MCF 10A (cell line): ENCODE measurements around the gene MB21D2. TPM values are rescaled to one million over a fixed set of nuclear protein-coding genes. Genes with fewer than 3 reads are reported as not detected.

Experiments
- BruUV-seq: library from RNA; stranded (reverse); fragments of 400-500 nt; replicated peaks from 2 replicates; lab custom pipeline; 2021; lab: Mats Ljungman, UMichigan
- CTCF ChIA-PET: fragments of 300-600 bp; sonication (Branson Sonifier 250); formaldehyde crosslinking; extraction: SDS; loops from one replicate; lab custom pipeline; 2021; ENCODE audit warnings: antibody characterized with exemption, inconsistent platforms; lab: Yijun Ruan, JAX
- POLR2A ChIA-PET: fragments of 300-600, 350-650 bp; sonication (Branson Sonifier 250); formaldehyde crosslinking; extraction: SDS; loops from one replicate; lab custom pipeline; 2020; ENCODE audit warnings: antibody characterized with exemption, inconsistent platforms; lab: Yijun Ruan, JAX
- DNase-seq: peaks from one replicate; pipeline ENCODE4 v3.0.0-alpha.2; 2018; ENCODE audit not compliant: unreplicated experiment
- H3K27ac Mint-ChIP-seq: one replicate; pipeline ENCODE4 v1.8.0; 2022; ENCODE audit warnings: mild to moderate bottlenecking, low read depth, mixed read lengths; ENCODE audit not compliant: unreplicated experiment
- H3K27me3 Mint-ChIP-seq: one replicate; pipeline ENCODE4 v1.8.0; 2022; ENCODE audit warnings: mixed read lengths; ENCODE audit not compliant: insufficient read depth, unreplicated experiment
- H3K36me3 Mint-ChIP-seq: one replicate; pipeline ENCODE4 v1.8.0; 2022; ENCODE audit warnings: mild to moderate bottlenecking, moderate library complexity, mixed read lengths; ENCODE audit not compliant: insufficient read depth, unreplicated experiment
- H3K4me1 Mint-ChIP-seq: one replicate; pipeline ENCODE4 v1.8.0; 2022; ENCODE audit warnings: mixed read lengths; ENCODE audit not compliant: insufficient read depth, unreplicated experiment
- H3K4me3 Mint-ChIP-seq: one replicate; pipeline ENCODE4 v1.8.0; 2022; ENCODE audit warnings: mild to moderate bottlenecking, moderate library complexity, mixed read lengths; ENCODE audit not compliant: unreplicated experiment
- H3K9me3 Mint-ChIP-seq: one replicate; pipeline ENCODE4 v1.8.0; 2022; ENCODE audit warnings: mixed read lengths; ENCODE audit not compliant: unreplicated experiment
- CTCF ChIP-seq: fragments of 200-600 bp; IDR thresholded peaks from one replicate; pipeline ENCODE4 v1.8.0; 2022; ENCODE audit warnings: antibody characterized with exemption, mild to moderate bottlenecking; ENCODE audit not compliant: unreplicated experiment
- intact Hi-C: fragments of 100-400 bp; cut with micrococcal nuclease; formaldehyde crosslinking; loops from 2 replicates; pipeline ENCODE4 v1.14.1; 2022
- total RNA-seq: library from RNA; stranded (reverse); gene quantifications from 2 replicates; pipeline ENCODE4 v1.2.3, GENCODE V29; 2022

MB21D2 gene
- total RNA-seq, 1 experiment from 2014 or later: 4.4 TPM

DNA sequence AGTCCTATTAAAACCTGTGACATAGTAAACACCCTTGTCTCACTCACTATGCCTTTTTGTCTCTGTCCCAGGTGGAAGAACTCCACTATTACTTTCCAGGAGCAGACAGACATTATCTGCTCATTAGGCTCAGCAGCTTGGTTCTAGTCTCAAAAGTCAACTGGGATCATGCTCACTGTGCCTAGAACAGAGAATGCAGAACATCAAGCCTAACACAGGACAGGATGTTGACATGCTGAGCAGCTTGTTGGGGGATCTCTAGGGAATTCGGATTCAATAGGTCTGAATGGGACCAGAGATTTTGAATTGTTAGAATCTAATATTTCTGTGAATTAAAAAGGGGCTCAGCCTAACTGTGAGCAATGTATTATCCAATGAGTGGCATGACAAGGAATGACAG, 6.4 kb downstream of the MB21D2 start:
- H3K4me3 Mint-ChIP-seq: no peak overlapping the region
- BruUV-seq: no TSS peak
- no peaks in the 10 kb centered on the region for H3K9me3 Mint-ChIP-seq
- H3K27ac Mint-ChIP-seq: no peak overlapping the region
- peaks cover 15% of the 10 kb centered on the region for H3K4me1 Mint-ChIP-seq
- TF ChIP-seq CTCF: no peak
- H3K27me3 Mint-ChIP-seq: no peaks in the 10 kb centered on the region
- no peak for DNase-seq
- intact Hi-C loops: no loop called here
- CTCF ChIA-PET: interaction anchor here (0.6 to 1.0 kb wide), 3 partner anchors 64 to 130 kb away, joined by 3 to 4 read pairs (median 4); no protein-coding TSS in a partner anchor
- H3K36me3 Mint-ChIP-seq: peaks cover 6% of the 10 kb centered on the region
- POLR2A ChIA-PET: interaction anchor here (0.6 kb wide), 1 partner anchor 57 kb away, joined by 5 read pairs; no protein-coding TSS in a partner anchor

DNA sequence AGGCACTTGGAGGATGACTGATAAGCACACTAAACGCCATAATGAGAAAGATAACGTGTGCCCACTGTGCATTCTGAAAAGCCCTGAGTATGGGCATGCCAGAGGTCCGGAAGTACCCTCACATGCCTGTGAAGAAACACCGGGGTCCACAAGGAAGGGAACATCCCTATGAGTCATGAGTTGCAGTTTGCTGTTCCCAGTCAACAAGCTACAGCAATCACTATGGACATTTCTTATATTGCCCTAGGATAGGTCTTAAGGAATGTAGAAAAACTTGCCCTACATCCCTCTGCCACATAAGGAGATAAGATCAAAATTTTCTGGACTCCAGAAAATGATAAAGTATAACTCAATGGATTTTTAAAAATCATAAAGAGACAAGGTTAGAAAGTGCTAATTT, 9.9 kb downstream of the MB21D2 start:
- Mint-ChIP-seq H3K27me3 (no peaks in the 10 kb centered on the region), H3K4me1 (no peaks in the 10 kb centered on the region), H3K36me3 (peaks cover 6% of the 10 kb centered on the region), H3K9me3 (no peaks in the 10 kb centered on the region), H3K27ac (no peak overlapping the region), H3K4me3 (no peak overlapping the region)
- BruUV-seq: no TSS peak
- no peak for TF ChIP-seq CTCF
- DNase-seq: no peak
- intact Hi-C loops: no loop called here
- ChIA-PET CTCF (interaction anchor here (0.6 to 1.8 kb wide), 4 partner anchors 8 to 334 kb away, joined by 3 to 5 read pairs (median 4); no protein-coding TSS in a partner anchor), POLR2A (interaction anchor here (0.6 to 0.7 kb wide), 3 partner anchors 8 to 59 kb away, joined by 3 read pairs; no protein-coding TSS in a partner anchor)

- no TSS peak for BruUV-seq
- ChIA-PET CTCF (interaction anchor here (0.7 to 1.8 kb wide), 2 partner anchors 9 to 15 kb away, joined by 4 to 5 read pairs; no protein-coding TSS in a partner anchor), POLR2A (interaction anchor here (1.1 kb wide), 1 partner anchor 88 kb away, joined by 3 read pairs; no protein-coding TSS in a partner anchor)
- no peaks in the 10 kb centered on the region for H3K4me1 Mint-ChIP-seq
- H3K27ac Mint-ChIP-seq: no peak overlapping the region
- no peaks in the 10 kb centered on the region for H3K27me3 Mint-ChIP-seq
- no peak overlapping the region for H3K4me3 Mint-ChIP-seq
- TF ChIP-seq CTCF: no peak
- intact Hi-C loops: no loop called here
- no peak for DNase-seq
- H3K36me3 Mint-ChIP-seq: peaks cover 6% of the 10 kb centered on the region
- no peaks in the 10 kb centered on the region for H3K9me3 Mint-ChIP-seq
Measured at GRCh38 chr3:192906940-192907339, 10.7 kb downstream of the MB21D2 start.

DNA sequence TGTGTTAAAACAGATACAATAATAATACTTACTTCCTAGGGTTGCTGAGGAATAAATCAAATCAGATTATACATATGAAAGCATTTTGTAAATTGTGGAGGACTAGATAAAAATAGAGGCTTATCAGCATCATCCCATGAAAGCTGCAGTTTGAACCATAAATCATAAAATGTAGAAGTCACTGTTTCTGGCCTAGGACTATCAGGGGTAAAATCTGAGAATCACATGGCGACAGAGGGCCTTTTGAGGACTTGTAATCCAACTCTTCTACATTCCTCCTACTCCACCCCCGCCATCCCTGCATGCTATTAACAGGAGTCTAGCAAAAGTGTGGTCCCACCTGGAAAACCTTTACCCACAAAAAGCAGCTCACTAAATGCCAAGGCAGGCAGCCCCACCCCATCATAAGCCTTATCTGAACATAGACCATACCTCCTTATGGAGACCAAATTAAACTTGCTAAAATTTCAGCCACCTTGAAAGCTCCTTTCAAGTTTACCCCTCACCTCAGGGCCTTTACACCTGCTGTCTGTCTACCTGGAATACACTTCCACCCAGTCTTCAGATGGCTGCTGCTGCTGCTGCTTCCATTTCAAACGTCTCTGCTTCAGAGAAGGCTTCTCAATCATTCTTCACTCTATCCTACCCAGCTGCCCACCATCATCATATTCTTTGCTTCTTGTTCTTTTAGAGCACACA, 11.5 kb downstream of the MB21D2 start:
- Mint-ChIP-seq H3K4me3 (no peak overlapping the region), H3K4me1 (peaks cover 6% of the 10 kb centered on the region), H3K9me3 (no peaks in the 10 kb centered on the region), H3K27ac (no peak overlapping the region), H3K36me3 (peaks cover 6% of the 10 kb centered on the region), H3K27me3 (no peaks in the 10 kb centered on the region)
- ChIA-PET POLR2A (interaction anchor here (0.5 to 2.7 kb wide), 3 partner anchors 11 to 87 kb away, joined by 3 to 9 read pairs (median 4); partner anchors contain the start of gene MB21D2), CTCF (interaction anchor here (1.8 kb wide), 1 partner anchor 9 kb away, joined by 5 read pairs; no protein-coding TSS in a partner anchor)
- intact Hi-C loops: no loop called here
- no peak for DNase-seq
- no peak for TF ChIP-seq CTCF
- BruUV-seq: no TSS peak
